Islet of Langerhans (tissue), 1 donor: ENCODE measurements around the gene PDZD8.

Experiments used
- FAIRE-seq: peaks from one replicate; lab custom pipeline; 2011; peaks lifted over from hg19 to GRCh38; lab: Jason Lieb, UNC

PDZD8 gene, protein sequence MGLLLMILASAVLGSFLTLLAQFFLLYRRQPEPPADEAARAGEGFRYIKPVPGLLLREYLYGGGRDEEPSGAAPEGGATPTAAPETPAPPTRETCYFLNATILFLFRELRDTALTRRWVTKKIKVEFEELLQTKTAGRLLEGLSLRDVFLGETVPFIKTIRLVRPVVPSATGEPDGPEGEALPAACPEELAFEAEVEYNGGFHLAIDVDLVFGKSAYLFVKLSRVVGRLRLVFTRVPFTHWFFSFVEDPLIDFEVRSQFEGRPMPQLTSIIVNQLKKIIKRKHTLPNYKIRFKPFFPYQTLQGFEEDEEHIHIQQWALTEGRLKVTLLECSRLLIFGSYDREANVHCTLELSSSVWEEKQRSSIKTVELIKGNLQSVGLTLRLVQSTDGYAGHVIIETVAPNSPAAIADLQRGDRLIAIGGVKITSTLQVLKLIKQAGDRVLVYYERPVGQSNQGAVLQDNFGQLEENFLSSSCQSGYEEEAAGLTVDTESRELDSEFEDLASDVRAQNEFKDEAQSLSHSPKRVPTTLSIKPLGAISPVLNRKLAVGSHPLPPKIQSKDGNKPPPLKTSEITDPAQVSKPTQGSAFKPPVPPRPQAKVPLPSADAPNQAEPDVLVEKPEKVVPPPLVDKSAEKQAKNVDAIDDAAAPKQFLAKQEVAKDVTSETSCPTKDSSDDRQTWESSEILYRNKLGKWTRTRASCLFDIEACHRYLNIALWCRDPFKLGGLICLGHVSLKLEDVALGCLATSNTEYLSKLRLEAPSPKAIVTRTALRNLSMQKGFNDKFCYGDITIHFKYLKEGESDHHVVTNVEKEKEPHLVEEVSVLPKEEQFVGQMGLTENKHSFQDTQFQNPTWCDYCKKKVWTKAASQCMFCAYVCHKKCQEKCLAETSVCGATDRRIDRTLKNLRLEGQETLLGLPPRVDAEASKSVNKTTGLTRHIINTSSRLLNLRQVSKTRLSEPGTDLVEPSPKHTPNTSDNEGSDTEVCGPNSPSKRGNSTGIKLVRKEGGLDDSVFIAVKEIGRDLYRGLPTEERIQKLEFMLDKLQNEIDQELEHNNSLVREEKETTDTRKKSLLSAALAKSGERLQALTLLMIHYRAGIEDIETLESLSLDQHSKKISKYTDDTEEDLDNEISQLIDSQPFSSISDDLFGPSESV

DNA sequence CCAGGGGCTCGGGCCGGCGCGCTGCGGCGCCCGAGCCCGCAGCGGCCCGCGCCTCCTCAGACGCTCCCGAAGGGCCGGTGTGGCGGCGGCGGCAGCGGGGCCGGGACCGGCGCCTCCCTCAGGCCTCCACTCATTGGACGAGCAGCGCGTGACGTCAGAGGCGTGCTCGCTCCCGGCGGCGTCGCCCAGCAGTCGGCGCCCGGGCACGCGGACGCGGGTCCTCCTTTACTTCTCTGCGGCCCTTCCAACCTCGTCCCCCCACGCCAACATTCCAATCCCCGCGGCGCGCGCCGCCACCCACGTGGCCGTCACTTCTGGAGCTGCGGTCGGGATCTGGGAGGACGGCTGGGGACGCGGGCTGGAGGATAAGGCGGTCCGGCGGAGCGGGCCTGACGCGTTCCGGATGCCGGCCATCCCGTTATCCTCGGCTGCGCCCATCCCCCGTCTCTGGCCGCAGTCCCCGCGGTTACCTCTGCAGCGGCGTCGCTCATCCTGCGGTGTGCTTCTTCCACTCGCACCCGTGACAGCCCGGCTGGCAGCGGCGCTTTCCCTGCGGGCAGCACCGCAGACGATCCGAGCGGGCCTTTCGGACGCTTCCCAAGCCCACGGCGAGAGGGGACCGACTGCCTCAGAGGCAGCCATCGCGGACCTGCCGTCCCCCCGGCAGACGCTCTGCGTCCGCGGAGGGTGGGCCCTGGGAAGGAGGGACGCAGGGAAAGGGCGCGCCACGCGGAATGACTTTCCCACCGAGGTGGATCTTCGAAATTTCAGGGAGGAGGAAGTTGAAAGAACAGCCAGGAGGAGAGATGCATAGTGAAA lies at the start of gene PDZD8:
TSS of gene PDZD8 (minus strand) at position 81 of the 819 bp plus-strand sequence. CDS start 213 bp downstream, outside the sequence.
- FAIRE-seq, result no peak

DNA sequence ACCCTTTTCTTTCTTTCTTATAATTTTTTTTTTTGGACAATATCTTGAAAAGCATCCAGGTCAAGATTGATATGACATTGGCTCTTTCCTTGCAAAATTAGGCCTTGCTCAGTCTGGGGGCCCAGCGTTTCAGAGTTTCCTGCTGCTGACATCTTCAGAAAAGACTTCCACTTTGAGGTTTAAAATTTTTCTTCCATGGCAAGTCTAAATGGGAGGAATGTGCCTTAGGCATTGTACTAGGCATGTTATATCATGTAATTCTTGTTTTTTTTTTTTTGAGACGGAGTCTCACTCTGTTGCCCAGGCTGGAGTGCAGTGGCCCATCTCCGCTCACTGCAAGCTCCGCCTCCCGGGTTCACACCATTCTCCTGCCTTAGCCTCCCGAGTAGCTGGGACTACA lies 48.9 kb upstream of the PDZD8 start:
- no peak for FAIRE-seq

DNA sequence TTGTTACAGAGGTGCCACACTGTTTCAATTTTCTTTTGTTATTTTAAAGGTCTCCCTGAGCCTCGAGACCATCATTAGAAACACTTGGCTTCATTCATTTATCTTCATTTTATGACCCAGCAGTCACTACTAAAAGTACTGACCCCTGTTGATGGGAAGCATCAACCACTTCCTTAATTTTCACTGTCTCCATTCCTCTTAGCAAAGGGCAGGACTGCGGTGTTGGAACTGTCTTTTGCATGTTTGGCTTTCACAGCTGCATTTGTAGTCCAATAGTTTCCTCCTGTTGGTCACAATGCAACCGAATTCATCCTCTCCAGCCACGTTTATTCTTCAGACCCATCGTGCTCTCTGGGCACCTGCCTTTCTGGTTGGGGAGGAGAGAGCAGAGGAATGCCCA lies 46.7 kb upstream of the PDZD8 start:
- FAIRE-seq, result no peak

DNA sequence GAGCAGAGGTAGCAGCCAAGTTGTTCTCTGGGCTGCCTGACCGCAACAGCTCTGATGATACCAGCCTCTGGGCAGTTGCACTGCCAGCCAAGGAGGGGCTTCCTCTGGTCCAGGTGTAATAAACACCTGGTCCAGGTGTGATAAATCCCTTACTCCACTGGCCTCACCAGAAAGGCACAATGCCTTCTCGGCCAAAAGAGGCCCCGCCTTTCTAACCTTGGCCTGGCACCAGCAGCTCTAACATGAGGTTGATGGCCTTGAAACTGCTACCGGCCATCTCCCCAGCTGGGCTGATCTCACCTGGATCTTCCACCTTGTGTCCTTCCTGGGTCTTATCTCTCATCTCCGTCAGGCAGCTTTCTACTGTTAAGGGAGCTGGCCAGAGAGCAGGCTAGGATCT lies 45.5 kb upstream of the PDZD8 start:
- FAIRE-seq, result no peak

DNA sequence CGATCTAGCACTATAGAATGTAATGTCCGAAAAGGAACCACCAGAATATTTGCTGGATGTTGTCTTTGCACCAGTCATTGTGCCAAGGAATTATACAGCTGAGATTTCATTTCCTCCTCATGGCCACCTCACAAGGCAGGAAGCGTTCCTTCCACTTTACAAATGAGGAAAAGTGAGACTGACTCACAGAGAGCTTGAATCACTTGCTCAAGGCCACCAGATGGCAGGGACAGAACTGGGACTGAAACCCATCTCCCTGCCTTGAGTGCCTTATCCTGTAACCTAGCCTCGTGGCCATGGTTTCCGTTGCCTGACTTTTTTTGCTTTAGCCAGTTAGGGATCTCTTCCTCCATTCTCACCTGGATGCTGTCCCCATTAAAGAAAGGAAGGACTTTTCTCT lies 44.7 kb upstream of the PDZD8 start:
- no peak for FAIRE-seq

DNA sequence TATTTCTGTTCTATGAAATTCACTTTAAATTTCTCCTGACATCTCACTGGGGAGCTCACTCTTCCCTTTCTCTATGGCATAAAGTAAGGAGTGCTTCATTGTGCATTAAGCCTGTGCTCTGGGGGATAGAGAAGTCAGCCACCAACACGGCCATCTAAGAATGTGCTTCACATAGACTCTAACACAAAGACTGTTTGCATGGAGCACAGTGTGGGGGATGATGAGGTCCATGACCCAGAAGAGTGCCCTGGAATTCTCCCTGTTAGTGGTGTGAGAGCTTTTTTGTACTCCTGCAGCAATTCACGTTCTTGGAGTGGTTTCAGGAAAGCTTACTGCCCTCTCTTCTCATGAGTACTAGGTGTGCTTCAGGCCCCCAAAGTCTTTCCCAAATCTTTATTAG lies 43.9 kb upstream of the PDZD8 start:
- no peak for FAIRE-seq

DNA sequence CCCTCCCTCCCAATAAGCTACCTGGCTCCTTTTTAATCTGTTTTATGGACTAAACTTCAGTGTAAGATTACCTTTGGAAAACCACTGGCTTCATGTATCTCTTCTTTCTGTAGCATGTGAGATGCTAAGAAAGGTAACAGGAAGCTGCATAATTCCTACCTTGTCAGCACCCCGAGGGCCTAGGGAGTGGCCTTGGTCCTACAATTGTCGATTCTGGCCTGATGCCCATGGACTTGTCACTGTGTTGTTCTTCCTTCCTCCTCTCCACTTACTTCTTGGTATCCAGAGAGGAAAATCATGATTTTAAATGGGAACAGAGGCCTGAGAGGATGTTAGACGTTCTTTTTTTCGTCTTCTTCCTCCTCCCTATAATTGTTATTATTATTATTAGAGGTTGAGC lies 42.9 kb upstream of the PDZD8 start:
- no peak for FAIRE-seq

DNA sequence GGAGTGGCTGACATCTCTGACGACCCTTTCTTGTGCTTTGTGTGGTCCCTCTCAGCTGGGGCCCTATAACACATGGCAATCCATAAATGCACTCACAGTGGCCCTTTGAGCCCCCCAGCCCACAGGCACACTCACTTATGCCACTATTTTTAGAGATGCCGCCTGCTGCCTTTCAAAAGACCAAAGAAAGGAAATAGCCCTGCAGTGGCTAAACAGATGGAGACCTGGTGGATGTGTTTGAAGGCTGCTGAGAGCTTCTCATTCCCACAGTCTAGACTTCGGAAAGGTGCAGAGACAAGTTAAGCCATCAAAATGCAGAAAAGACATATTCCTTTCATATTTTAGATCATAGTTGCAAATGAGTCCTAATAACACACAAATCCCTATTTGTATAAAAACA lies 42.0 kb upstream of the PDZD8 start:
- FAIRE-seq, result no peak

DNA sequence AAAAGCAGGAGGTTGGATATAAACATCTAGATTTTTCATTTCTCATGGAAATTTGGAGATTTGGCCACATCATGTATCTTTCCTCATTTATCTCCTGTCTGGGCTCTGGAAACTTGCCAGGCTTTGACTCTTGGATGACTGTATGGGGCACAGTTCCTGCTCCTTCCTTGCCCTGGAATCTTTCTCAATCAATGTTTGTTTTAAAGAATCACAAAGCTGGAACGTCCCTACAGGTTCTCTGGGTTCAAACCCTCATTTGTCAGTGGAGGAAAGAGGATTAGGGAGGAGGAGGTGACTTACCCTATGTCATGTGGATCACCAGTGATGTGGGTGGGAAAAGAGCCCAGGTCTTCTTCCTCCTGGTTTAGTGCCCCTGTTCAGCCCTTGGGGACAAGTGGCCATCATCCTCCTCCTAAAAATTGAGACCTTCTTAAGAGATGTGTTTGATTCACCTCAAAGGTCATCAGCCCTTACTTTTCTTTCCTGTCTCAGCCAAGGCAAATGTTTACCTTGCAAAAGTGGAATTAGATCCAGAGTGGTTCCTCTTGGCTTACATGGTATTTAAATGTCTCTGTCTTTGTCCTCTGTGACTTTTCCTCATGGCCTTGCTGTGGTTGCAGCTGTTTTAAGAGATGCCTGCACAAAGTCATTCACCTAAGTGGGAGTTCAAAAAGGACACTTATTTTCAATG lies 38.8 kb upstream of the PDZD8 start:
- no peak for FAIRE-seq

DNA sequence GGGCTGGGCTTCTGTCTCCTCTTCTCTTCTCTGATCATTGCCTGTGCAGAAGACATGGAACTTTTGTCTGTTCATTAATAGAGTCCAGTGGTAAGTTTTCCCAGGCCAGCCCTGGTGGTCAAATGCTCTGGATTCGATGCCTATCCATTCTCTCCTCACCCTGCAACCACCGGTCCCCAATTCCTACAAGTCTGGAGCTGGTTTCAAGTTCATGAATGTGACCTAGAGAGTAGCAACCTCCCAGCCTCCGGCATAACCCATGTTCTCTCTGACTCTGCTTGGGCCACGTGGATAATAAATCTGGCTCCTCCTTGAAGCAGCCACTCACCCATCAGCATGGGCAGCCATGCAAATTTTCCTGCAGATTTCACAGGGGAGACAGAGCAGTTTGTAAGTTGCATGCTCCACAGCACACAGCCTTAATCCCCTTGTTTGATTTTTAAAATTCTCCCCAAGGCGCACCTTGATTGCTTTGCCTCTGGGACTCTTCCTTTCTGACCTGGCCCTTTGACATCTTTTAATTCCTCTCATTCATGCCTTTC lies 37.3 kb upstream of the PDZD8 start:
- no peak for FAIRE-seq

DNA sequence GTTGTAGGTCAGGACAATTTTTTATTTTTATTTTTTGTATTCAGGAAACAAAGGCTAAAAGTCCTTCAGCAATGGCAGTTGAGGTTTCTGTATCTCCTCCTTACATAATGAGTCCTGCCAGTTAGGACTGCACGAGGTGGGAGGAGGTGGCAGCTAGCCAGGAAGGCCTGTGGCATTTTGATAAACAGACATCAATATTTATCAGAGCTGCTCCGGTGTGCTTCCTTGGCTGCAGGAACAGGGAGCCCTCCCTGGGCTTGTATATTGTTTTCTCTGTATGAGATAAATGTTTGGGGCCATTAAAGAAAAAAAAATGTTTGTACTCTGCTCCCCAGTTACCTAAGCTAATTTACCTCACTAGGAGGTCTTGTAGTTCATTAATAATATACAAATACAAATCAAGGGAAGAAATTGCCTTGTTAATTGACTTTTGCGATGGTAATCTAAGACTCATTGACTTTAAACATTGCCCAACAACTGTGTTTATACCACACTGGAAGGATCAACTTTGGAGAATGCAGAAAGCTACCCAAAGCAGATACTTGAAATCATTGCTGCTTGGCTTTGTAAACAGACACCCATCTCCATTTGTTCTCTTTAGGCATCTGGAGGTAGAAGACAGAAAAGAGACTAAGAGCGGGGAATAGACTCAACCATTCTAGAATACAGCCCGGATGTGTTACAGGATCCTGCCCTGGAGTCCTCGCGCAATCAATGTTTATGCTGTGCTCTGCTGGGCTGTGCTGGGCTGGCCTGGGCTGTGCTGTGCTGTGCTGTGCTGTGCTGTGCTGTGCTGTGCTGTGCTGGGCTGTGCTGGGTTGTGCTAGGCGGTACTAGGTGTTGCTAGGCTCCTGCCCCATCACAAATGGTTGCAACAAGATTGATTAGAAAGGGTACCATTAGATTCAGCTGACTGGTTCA lies 36.5 kb upstream of the PDZD8 start:
- FAIRE-seq, result no peak

DNA sequence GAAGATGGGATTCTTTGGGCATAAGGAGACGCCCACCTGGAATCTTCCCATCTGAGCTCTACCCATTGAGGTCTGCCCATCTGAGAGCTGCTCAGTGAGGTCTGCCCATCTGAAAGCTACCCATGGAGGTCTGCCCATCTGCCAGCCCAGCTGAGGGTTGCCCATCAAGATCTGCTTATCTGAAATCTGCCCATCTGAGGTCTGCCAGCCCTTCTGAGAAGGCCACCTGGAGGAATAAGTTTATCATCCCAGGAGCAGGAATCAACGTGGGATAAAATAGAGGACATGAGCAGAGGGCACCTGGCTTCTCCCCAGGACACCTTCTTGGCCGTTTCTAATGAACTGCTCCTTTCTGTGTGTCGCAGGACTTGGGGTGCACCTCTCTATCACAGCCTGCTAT lies 35.3 kb upstream of the PDZD8 start:
- FAIRE-seq, result no peak

DNA sequence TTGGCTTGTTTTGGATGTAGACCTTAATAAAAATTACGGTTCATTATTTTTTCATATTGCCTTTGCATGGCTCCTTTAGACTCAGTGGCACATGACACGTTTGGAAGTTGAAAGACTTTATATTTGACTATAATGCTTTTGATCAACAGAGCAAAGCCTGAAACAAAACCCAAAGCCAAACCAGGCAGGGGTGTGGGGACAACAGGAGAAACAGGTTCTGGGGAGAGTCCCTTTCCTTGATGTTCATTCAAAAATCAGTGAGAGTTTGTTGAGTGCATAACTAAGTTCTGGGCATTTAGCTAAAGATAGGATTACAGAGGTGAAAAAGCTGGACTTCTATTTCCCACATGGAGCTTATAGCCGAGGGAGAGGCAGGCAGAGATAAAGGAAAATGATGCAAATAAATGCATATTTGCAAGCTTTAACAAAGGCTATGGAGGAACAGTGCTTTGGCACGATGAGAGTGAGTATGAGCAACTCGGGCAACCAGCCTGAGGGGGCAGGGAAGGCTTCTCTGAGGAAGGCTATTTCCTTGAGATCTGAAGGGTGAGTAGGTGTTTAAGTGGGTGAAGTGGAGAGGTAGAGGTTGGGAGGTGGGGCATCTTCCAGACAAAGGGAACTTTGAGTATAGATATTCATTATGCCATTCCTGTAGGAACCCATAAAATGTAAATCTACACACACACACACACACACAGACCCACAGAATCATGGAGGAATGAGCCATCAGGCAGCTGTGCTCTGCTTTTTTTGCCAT lies 34.5 kb upstream of the PDZD8 start:
- no peak for FAIRE-seq

DNA sequence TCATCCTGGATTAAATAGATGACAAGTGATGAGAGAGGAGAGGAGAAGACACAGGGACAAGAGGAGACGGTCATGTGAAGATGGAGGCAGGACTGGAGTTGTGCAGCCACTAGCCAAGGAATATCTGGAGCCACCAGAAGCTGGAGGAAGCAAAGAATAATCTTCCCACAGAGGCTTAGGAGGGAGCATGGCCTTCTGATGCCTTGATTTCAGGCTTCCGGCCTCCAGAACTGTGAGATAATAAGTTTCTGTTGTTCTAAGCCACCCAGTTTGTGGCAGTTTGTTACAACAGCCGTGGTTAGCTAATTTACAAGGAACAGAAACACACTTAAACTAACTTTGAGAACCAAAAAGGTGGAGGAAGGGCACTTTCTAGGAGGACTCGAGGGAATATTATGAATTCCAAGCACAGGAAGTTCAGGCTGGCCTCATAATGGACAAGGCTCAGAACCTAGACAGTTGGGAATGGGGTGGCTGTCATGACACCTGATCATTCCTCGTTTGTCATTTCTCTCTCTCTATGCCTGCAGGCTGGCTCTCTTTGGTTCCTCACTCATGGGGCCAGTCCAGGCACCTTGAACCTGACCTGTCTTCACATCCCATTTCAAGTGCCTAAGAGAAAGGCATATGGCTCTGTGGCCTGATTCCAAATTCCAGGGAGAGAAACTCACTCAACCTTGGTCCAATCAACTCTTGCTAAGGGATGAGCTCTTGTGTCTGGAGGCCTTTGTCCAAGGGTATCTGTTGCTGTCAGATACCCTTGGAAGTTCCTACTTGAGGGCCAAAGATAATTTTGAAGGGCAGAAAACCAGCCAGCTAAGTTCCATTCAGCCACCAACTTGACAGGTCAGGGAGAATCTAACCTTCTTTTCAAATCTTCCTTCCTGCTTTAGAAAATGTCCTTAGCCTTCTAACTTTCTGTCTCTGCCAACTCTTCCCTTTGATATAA lies 33.5 kb upstream of the PDZD8 start:
- FAIRE-seq, result no peak

DNA sequence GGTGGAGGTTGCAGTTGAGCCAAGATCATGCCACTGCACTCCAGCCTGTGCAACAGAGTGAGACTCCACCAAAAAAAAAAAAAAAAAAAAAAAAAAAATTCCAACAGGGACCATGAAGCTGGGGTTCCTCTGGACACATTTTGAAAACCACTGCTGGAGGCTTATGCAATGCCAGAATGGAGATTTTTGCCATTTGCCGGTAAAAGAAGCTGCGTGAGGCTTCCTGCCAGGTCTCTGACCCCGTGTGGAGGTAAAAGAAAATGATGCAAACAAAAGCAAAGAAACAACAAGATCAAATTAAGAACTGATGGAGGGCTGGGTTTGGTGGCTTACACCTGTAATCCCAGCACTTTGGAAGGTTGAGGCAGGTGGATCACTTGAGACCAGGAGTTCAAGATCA lies 30.5 kb upstream of the PDZD8 start:
- no peak for FAIRE-seq

DNA sequence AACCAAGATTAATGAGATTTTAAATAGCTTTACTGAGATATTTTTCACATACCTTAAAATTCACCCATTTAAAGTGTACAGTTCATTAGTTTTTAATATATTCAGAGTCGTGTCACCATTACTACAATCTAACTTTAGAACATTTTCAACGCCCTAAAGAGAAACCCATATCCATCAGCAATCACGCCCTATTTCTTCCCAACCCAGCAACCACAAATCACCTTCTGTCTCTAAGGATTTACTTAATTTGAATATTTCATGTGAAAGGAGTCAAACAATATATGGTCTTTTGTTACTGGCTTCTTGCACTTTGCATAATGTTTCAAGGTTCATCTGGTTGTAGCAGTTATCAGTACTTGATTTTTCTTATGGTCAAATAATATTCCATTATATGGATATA lies 25.1 kb upstream of the PDZD8 start:
- FAIRE-seq, result no peak

DNA sequence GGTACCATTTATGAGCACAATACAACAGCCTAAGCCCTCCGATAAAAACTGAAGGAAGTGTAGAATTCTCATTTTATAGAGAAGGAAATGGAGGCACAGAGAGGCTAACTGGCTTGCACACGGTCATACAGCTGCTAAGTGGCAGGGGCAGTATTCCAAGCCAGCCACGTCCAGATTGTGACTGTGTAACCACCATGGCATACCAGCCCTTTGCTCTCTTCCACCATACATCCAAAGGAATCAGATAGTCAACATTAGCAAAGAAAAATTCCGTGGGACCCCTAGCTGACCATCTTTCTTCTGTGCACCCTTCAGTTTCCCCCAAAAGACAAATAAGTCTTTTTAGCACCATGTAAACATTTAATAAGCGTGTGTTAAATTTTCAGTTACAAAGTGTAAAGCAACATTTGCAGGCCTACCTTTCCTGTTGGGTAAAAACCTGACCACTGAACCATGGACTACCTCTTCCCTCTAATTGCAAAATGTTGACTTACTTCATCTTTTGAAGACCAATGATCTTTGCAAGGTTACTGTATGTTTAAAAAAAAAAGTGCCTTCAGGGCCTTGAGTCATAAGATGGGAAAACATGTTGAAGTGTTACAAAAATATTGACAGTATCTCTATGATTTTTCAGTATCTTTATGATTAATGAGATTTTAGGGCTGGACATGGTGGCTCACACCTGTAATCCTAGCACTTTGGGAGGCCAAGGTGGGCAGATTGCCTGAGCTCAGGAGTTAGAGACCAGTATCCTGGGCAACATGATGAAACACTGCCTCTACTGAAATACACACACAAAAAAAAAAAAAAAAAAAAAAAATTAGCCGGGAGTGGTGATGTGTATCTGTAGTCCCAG lies 24.3 kb upstream of the PDZD8 start:
- FAIRE-seq, result no peak
